Esophagus squamous epithelium (tissue), 4 donors: ENCODE measurements around the gene MOAP1.

Source experiments
- POLR2A ChIP-seq, 4 donors: fragments of 450-650 bp; IDR thresholded peaks; one replicate each; pipeline ENCODE4 v1.6.1; 2017; ENCODE audit warnings: antibody characterized with exemption in 4 of 4, mild to moderate bottlenecking in 4 of 4, moderate library complexity in 3 of 4
- TF ChIP-seq, protein P1 (sequence below), 6 experiments: fragments of 450-650 bp in 4 of 6; fragments of 200-600 bp in 2 of 6; sonication (generic) in 2 of 6; IDR thresholded peaks; one replicate each; pipeline ENCODE4 v1.5.1; 2016 to 2019; ENCODE audit warnings: antibody characterized with exemption in 6 of 6, mild to moderate bottlenecking in 4 of 6, moderate library complexity in 4 of 6

GRCh38 chr14:93200553-93200952 is 15.9 kb upstream of the MOAP1 start:
- TF ChIP-seq, protein P1, sequence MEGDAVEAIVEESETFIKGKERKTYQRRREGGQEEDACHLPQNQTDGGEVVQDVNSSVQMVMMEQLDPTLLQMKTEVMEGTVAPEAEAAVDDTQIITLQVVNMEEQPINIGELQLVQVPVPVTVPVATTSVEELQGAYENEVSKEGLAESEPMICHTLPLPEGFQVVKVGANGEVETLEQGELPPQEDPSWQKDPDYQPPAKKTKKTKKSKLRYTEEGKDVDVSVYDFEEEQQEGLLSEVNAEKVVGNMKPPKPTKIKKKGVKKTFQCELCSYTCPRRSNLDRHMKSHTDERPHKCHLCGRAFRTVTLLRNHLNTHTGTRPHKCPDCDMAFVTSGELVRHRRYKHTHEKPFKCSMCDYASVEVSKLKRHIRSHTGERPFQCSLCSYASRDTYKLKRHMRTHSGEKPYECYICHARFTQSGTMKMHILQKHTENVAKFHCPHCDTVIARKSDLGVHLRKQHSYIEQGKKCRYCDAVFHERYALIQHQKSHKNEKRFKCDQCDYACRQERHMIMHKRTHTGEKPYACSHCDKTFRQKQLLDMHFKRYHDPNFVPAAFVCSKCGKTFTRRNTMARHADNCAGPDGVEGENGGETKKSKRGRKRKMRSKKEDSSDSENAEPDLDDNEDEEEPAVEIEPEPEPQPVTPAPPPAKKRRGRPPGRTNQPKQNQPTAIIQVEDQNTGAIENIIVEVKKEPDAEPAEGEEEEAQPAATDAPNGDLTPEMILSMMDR (IDR thresholded peaks at IDR 0.05), result no peak
- TF ChIP-seq POLR2A (IDR thresholded peaks at IDR 0.05), result no peak
